Measurements from ENCODE around the gene JADE2. TPM values are rescaled to one million over a fixed set of nuclear protein-coding genes. Genes with fewer than 3 reads are reported as not detected.
A peak's percentile ranks its signal among the peaks of the same experiment; 100 is the strongest.

The JADE2 gene
- total RNA-seq, 1 donor from 2014 or later = 9.0 TPM

- no peak for DNase-seq
These were observed 44.9 kb downstream of the JADE2 start for GRCh38 chr5:134570365-134570758.

- no peak for DNase-seq
These were observed 45.4 kb downstream of the JADE2 start for GRCh38 chr5:134570886-134571285.

- no peak for DNase-seq
These were observed 46.4 kb downstream of the JADE2 start for GRCh38 chr5:134571693-134572405.

GRCh38 chr5:134572811-134573210, 47.3 kb downstream of the JADE2 start:
- DNase-seq = no peak

- no peak for DNase-seq
These were observed 49.1 kb downstream of the JADE2 start for GRCh38 chr5:134574521-134574920.

- no peak for DNase-seq
These were observed 49.8 kb downstream of the JADE2 start for GRCh38 chr5:134575316-134575715.

- no peak for DNase-seq
These were observed 51.0 kb downstream of the JADE2 start for GRCh38 chr5:134576386-134577021.

- no peak for DNase-seq
These were observed 51.7 kb downstream of the JADE2 start for GRCh38 chr5:134577022-134577795.

- DNase-seq = peak; percentile 54
These were observed 52.5 kb downstream of the JADE2 start for GRCh38 chr5:134577796-134578577.

GRCh38 chr5:134578578-134579283, 53.3 kb downstream of the JADE2 start:
- no peak for DNase-seq

GRCh38 chr5:134579284-134579771, 53.9 kb downstream of the JADE2 start:
- no peak for DNase-seq

GRCh38 chr5:134580001-134580460, 54.6 kb downstream of the JADE2 start:
- no peak for DNase-seq

GRCh38 chr5:134581241-134581981, 55.9 kb downstream of the JADE2 start:
- DNase-seq = no peak

- no peak for DNase-seq
These were observed 56.8 kb downstream of the JADE2 start for GRCh38 chr5:134582281-134582680.

- no peak for DNase-seq
These were observed 57.5 kb downstream of the JADE2 start for GRCh38 chr5:134582941-134583340.

GRCh38 chr5:134583766-134584165, 58.3 kb downstream of the JADE2 start:
- DNase-seq = no peak

GRCh38 chr5:134584662-134585061, 59.2 kb downstream of the JADE2 start:
- no peak for DNase-seq

- DNase-seq = no peak
These were observed 60.5 kb downstream of the JADE2 start for GRCh38 chr5:134585966-134586365.

GRCh38 chr5:134586866-134587524, 61.5 kb downstream of the JADE2 start:
- no peak for DNase-seq

- no peak for DNase-seq
These were observed 65.7 kb downstream of the JADE2 start for GRCh38 chr5:134590992-134591659.

All from skin of body (tissue), 2 donors.